ENCODE data around the gene HBE1.

The HBE1 gene

DNA sequence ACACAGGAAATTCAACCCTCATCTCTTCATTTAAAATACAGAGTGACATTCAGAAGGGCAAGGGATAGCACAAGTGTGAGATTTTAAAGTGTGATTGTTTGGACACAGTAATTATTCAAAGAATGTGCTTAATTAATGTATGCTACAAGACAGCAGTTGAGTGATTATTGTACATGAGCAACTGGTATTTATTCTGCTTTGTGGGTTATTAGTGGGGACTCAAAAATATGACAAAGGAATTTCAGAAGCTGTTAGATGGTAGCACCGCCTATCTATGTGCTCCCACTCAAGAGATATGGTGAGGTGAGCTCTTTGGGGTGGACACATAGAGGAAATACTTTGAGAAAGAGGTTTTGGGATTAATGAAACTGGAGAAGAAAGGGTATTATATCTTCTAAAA, 29.7 kb downstream of the HBE1 start:
- Mint-ChIP-seq H3K27me3 (peaks cover 7% of the 10 kb centered on the region), H3K4me1 (no peaks in the 10 kb centered on the region), H3K27ac (no peak overlapping the region), H3K36me3 (ENCODE audit: low read depth) (no peaks in the 10 kb centered on the region), H3K4me3 (no peak overlapping the region), H3K9me3 (no peaks in the 10 kb centered on the region)
- no peak for ATAC-seq
- DNase-seq: no peak

DNA sequence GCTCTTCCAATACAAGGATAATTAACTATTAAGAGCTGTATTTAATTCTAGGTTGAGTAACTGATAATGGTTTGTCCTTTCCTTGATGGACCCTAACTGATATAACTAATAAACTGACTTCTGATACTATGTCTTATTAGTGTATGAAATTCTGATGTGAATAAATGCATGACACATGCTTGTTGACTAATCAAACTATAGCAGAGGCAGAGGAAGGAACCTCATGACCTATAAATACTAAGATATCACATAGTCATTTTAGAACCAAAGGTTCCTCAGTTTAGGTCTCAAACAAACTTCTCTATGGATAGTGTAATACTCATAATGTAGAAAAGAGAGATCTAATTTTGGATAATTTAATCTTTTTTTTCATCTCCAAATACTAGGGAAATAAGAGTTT, 30.7 kb downstream of the HBE1 start:
- Mint-ChIP-seq H3K27me3 (peaks cover 4% of the 10 kb centered on the region), H3K4me1 (no peaks in the 10 kb centered on the region), H3K9me3 (no peaks in the 10 kb centered on the region), H3K4me3 (no peak overlapping the region), H3K27ac (no peak overlapping the region), H3K36me3 (ENCODE audit: low read depth) (no peaks in the 10 kb centered on the region)
- DNase-seq (no peak), ATAC-seq (no peak)

DNA sequence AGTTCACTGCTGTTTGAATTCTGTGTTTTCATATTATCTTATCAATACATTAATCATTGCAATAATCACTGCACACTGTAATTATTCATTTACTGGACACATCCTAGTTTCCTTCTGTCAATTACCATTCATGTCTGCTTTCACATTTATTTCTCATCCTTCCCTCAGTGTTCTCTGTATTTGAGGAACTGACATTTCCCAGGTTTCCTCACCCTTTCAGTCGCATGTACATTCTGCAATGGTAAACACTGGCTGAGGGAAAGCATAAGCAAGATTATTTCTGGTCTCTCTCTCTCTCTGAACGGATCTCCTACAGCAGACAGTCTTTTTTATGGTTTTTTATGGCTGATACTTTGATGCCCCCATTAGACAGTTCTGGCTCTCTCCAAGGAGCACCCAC, 31.3 kb downstream of the HBE1 start:
- ATAC-seq (no peak), DNase-seq (no peak)
- H3K27ac Mint-ChIP-seq: no peak overlapping the region
- H3K9me3 Mint-ChIP-seq: no peaks in the 10 kb centered on the region
- H3K27me3 Mint-ChIP-seq: peaks cover 4% of the 10 kb centered on the region
- H3K4me1 Mint-ChIP-seq: no peaks in the 10 kb centered on the region
- no peaks in the 10 kb centered on the region for H3K36me3 Mint-ChIP-seq (ENCODE audit: low read depth)
- H3K4me3 Mint-ChIP-seq: no peak overlapping the region

DNA sequence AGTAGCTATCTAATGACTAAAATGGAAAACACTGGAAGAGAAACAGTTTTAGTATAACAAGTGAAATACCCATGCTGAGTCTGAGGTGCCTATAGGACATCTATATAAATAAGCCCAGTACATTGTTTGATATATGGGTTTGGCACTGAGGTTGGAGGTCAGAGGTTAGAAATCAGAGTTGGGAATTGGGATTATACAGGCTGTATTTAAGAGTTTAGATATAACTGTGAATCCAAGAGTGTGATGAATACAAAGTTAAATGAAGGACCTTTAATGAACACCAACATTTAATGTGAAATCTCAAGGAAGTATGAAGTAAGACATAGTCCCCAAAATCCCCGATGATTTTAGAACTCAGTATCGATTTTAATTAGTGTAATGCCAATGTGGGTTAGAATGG, 32.3 kb downstream of the HBE1 start:
- Mint-ChIP-seq H3K27ac (no peak overlapping the region), H3K4me1 (no peaks in the 10 kb centered on the region), H3K9me3 (no peaks in the 10 kb centered on the region), H3K27me3 (peaks cover 4% of the 10 kb centered on the region), H3K36me3 (ENCODE audit: low read depth) (no peaks in the 10 kb centered on the region), H3K4me3 (no peak overlapping the region)
- DNase-seq: no peak
- ATAC-seq: no peak

DNA sequence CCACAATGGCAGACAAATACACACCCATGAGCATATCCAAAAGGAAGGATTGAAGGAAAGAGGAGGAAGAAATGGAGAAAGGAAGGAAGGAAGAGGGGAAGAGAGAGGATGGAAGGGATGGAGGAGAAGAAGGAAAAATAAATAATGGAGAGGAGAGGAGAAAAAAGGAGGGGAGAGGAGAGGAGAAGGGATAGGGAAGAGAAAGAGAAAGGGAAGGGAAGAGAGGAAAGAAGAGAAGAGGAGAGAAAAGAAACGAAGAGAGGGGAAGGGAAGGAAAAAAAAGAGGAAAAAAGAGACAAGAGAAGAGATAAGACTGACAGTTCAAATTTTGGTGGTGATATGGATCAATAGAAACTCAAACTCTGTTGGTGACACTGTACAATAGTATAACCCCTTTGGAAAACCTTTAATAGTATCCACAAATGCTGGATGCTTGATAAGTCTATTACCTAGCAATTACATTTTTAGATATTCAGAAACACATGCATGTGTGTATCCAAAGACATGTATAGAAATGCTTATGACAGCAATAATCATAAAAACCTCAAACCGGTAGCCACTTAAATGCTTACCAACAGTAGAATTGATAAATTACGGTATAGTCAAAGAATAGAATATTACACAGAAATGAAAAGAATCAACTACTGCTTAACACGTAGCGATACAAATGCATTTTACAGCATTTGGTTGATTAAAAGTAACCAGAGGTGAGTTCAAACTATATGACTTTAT, 34.2 kb downstream of the HBE1 start:
- no peaks in the 10 kb centered on the region for H3K9me3 Mint-ChIP-seq
- no peaks in the 10 kb centered on the region for H3K4me1 Mint-ChIP-seq
- no peak overlapping the region for H3K4me3 Mint-ChIP-seq
- DNase-seq (no peak), ATAC-seq (no peak)
- no peak overlapping the region for H3K27ac Mint-ChIP-seq
- H3K27me3 Mint-ChIP-seq: peaks cover 4% of the 10 kb centered on the region
- no peaks in the 10 kb centered on the region for H3K36me3 Mint-ChIP-seq (ENCODE audit: low read depth)

DNA sequence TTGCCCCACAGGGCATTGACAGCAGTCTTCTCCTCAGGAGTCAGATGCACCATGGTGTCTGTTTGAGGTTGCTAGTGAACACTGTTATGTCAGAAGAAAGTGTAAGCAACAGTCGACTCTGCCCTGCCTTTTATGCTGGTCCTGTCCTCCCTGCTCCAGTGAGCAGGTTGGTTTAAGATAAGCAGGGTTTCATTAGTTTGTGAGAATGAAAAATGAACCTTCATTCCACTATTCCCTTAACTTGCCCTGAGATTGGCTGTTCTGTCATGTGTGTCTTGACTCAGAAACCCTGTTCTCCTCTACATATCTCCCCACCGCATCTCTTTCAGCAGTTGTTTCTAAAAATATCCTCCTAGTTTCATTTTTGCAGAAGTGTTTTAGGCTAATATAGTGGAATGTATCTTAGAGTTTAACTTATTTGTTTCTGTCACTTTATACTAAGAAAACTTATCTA, 35.3 kb downstream of the HBE1 start, which contains the start of gene HBD:
HBD (minus strand) TSS at position 103 of the 454 bp plus-strand sequence; CDS start at position 53, 50 bp downstream.
- Mint-ChIP-seq H3K4me3 (no peak within 1 kb of the TSS), H3K9me3 (no peaks in the 10 kb centered on the region), H3K36me3 (ENCODE audit: low read depth) (no peaks in the 10 kb centered on the region), H3K27ac (no peak within 1 kb of the TSS), H3K4me1 (no peaks in the 10 kb centered on the region), H3K27me3 (peaks cover 4% of the 10 kb centered on the region)
- DNase-seq (no peak), ATAC-seq (no peak)

DNA sequence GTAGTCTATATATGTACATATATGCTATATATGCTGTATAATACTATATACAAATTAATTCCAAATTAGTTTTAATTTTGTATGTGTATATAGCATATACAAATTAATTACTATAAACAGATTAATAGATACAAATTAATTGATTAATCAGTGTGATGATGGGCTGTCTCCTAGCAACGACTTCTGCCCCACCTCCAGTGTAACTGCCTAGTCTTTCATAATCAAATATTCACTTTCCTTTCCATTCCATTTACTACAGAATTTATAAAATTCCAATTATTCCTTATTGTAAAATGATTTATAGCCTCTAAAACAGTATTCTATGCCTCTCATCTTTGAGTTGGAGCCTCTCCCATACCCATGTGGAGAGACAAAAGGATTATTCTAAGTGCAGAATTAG, 36.4 kb downstream of the HBE1 start:
- H3K27ac Mint-ChIP-seq: no peak overlapping the region
- H3K4me3 Mint-ChIP-seq: no peak overlapping the region
- no peaks in the 10 kb centered on the region for H3K4me1 Mint-ChIP-seq
- no peaks in the 10 kb centered on the region for H3K9me3 Mint-ChIP-seq
- no peak for ATAC-seq
- H3K36me3 Mint-ChIP-seq (ENCODE audit: low read depth): no peaks in the 10 kb centered on the region
- H3K27me3 Mint-ChIP-seq: peaks cover 4% of the 10 kb centered on the region
- no peak for DNase-seq

DNA sequence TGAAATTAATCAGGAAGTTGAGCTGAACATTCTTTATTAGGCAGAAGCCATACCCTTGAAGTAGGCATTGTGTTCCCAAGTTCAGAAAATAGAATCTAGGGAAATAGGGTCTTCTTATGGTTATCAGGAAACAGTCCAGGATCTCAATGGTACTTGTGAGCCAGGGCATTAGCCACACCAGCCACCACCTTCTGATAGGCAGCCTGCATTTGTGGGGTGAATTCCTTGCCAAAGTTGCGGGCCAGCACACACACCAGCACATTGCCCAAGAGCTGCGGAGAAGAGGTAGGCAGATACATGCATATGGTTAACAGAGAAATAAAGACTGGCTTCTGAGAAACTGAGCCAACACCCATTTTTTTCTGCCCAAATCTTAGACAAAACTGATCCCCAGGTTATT, 36.9 kb downstream of the HBE1 start:
- Mint-ChIP-seq H3K27ac (no peak overlapping the region), H3K36me3 (ENCODE audit: low read depth) (no peaks in the 10 kb centered on the region), H3K27me3 (peaks cover 4% of the 10 kb centered on the region), H3K4me1 (no peaks in the 10 kb centered on the region), H3K4me3 (no peak overlapping the region), H3K9me3 (no peaks in the 10 kb centered on the region)
- ATAC-seq (no peak), DNase-seq (no peak)

DNA sequence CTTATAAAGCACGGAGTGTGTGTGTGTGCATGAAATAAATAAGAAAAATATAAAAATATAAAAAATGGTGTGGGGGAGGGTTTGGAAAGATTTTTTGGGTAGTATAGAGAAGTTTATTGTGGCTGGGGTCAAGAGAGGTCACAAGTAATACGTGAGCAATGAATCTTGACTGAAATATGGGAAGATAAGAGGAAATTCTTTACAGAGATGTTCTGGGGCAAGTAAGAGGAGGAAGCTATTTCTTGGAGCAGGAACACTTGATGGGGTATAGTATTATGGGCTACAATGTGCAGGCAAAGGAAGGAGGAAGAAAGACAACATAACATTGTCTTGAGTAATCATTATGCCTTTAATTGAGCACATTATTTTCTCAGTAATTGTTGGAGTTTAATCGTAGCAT, 37.6 kb downstream of the HBE1 start:
- no peak for ATAC-seq
- H3K9me3 Mint-ChIP-seq: no peaks in the 10 kb centered on the region
- H3K27me3 Mint-ChIP-seq: peaks cover 4% of the 10 kb centered on the region
- DNase-seq: no peak
- no peaks in the 10 kb centered on the region for H3K36me3 Mint-ChIP-seq (ENCODE audit: low read depth)
- no peaks in the 10 kb centered on the region for H3K4me1 Mint-ChIP-seq
- H3K4me3 Mint-ChIP-seq: no peak overlapping the region
- H3K27ac Mint-ChIP-seq: no peak overlapping the region

DNA sequence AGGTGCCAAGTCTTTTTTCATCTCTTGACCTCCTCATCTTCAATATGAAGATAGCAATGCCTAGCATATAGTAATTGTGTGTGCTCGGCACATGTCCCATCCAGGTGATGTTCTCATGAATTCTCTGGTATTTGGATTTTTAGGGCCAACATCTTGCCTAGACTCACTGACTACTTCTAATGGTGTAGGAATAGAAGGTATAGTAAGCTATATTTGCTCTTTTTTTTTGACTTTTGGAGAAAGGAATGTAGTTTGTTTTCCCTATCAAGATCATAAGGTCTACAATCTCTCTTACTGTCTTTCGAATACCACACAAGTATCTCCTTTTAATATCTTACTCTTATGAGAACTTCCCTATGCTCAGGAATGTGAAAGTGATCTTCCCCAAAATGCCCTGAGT, 38.6 kb downstream of the HBE1 start:
- DNase-seq: no peak
- Mint-ChIP-seq H3K36me3 (ENCODE audit: low read depth) (no peaks in the 10 kb centered on the region), H3K9me3 (no peaks in the 10 kb centered on the region), H3K27ac (no peak overlapping the region), H3K4me1 (no peaks in the 10 kb centered on the region), H3K27me3 (peaks cover 4% of the 10 kb centered on the region), H3K4me3 (no peak overlapping the region)
- no peak for ATAC-seq

DNA sequence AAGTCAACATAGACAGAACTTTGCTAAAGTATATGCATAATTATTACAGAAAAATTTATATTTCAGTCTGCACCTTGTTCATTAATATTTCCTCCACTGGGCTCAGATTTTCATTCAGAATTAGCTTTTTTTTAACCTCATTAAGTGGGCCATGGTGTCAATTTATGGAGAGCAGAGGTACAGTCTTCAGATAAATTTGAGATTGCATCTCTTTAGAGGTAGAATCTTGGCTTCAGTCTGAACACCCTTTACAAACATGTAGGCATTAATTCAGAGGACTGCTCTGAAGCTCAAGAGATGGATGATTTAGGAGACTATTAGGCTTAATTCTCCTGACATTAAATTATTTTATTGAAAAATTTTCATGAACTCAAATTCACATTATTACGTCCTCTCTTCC, 39.5 kb downstream of the HBE1 start:
- H3K36me3 Mint-ChIP-seq (ENCODE audit: low read depth): no peaks in the 10 kb centered on the region

DNA sequence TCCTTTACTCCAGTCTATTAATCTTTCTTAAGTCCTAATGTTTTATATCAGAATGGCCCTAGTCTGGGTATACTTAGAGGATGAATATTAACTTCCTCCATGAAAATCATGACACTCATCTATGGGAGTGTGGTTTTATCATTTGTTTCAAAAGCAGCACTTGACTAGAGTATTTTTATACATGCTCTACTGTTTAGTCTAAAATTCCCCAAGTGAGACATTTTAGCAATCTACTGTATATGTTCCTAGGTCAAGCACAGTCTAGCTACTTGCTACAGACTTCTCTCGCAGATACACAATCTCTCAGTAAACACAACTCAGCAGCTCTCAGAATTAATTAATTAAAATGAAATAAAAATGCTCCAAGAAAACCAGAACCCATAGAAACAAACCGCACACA, 39.9 kb downstream of the HBE1 start:
- no peaks in the 10 kb centered on the region for H3K36me3 Mint-ChIP-seq (ENCODE audit: low read depth)
- DNase-seq (no peak), ATAC-seq (no peak)
- H3K4me3 Mint-ChIP-seq: no peak overlapping the region
- no peak overlapping the region for H3K27ac Mint-ChIP-seq
- no peaks in the 10 kb centered on the region for H3K4me1 Mint-ChIP-seq
- no peaks in the 10 kb centered on the region for H3K27me3 Mint-ChIP-seq
- no peaks in the 10 kb centered on the region for H3K9me3 Mint-ChIP-seq

More for the DNA sequence above, 39.5 kb downstream of the HBE1 start:
- H3K27ac Mint-ChIP-seq: no peak overlapping the region
- H3K4me3 Mint-ChIP-seq: no peak overlapping the region
- peaks cover 2% of the 10 kb centered on the region for H3K27me3 Mint-ChIP-seq
- H3K4me1 Mint-ChIP-seq: no peaks in the 10 kb centered on the region
- H3K9me3 Mint-ChIP-seq: no peaks in the 10 kb centered on the region
- ATAC-seq (no peak), DNase-seq (no peak)

DNA sequence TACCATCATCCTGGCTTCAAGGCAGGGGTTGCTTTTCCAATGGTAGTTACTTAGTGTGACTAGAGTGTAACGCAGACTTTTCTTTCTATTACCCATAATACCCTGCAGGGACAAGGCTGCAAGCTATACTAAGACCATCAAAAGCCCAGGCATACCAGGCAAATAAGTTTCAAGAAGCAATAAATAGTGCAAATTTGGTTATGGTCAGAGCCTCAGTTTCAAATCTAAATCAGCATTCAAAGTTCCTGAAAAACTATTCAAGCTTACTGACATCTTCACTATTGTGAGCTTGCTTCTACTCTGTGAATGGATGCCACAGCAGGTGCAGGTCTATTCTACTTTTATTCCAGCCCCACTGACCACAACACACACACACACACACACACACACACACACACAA, 40.4 kb downstream of the HBE1 start:
- ATAC-seq (no peak), DNase-seq (no peak)
- Mint-ChIP-seq H3K27ac (no peak overlapping the region), H3K36me3 (ENCODE audit: low read depth) (no peaks in the 10 kb centered on the region), H3K9me3 (no peaks in the 10 kb centered on the region), H3K4me3 (no peak overlapping the region), H3K27me3 (no peaks in the 10 kb centered on the region), H3K4me1 (no peaks in the 10 kb centered on the region)

DNA sequence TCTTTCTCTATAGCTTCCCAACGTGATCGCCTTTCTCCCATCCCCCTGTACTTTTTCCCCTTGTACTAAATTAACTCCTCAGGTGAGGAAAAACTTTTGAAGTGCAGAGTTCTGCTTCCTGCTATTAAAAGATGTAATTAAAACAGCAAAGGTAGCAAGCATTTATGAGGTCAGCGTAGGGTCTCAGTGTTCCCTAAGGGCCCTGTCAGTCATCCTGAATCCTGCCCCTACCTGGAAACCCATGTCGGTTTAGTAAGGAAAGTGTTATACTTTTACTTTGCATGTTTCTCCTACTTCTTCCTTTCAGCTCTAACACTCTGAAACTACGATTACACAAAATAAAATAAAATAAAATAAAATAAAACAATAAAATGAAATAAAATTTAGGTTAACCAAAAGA, 41.6 kb downstream of the HBE1 start:
- Mint-ChIP-seq H3K27me3 (no peaks in the 10 kb centered on the region), H3K9me3 (no peaks in the 10 kb centered on the region), H3K36me3 (ENCODE audit: low read depth) (no peaks in the 10 kb centered on the region), H3K4me1 (no peaks in the 10 kb centered on the region), H3K27ac (no peak overlapping the region), H3K4me3 (no peak overlapping the region)
- DNase-seq: no peak
- no peak for ATAC-seq

DNA sequence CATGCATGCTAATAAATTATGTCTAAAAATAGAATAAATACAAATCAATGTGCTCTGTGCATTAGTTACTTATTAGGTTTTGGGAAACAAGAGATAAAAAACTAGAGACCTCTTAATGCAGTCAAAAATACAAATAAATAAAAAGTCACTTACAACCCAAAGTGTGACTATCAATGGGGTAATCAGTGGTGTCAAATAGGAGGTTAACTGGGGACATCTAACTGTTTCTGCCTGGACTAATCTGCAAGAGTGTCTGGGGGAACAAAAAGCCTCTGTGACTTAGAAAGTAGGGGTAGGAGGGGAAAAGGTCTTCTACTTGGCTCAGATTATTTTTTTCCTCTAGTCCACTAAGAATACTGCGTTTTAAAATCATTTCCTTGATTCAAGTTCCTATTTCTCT, 42.1 kb downstream of the HBE1 start:
- ATAC-seq: no peak
- Mint-ChIP-seq H3K27ac (no peak overlapping the region), H3K36me3 (ENCODE audit: low read depth) (no peaks in the 10 kb centered on the region)

More for the DNA sequence above, 42.1 kb downstream of the HBE1 start:
- no peak for DNase-seq
- Mint-ChIP-seq H3K27me3 (no peaks in the 10 kb centered on the region), H3K9me3 (no peaks in the 10 kb centered on the region), H3K4me3 (no peak overlapping the region), H3K4me1 (no peaks in the 10 kb centered on the region)
